ENCODE data around the gene OLFML3.

GRCh38 chr1:113990961-113991360 lies 11.7 kb downstream of the OLFML3 start:
- TF ChIP-seq EZH2phosphoT487 (IDR thresholded peaks at IDR 0.05; ENCODE audit: borderline replicate concordance, low read length) (no peak), CTCF (conservative IDR thresholded peaks at IDR 0.05; ENCODE audit: low read depth, low read length) (no peak)

All from PC-3 (cell line).